Heart left ventricle (tissue), 16 donors: ENCODE measurements around the gene EEF1AKMT3. TPM values are rescaled to one million over a fixed set of nuclear protein-coding genes. Genes with fewer than 3 reads are reported as not detected.
A peak's percentile ranks its signal among the peaks of the same experiment; 100 is the strongest.

ENCODE experiments used
- ATAC-seq, 4 donors: fragments of 200-7000 bp; cut with Tn5 transposase; one replicate each; pipeline ENCODE4 v1.9.1; 2020 to 2022; ENCODE audit warnings: moderate library complexity in 4 of 4, mild to moderate bottlenecking in 3 of 4, moderate number of reproducible peaks in 1 of 4
- DNase-seq, 5 donors: peaks; one replicate each; pipeline ENCODE4 v3.0.0-alpha.2; 2020
- H3K27ac ChIP-seq, 12 donors: fragments of 200-600 bp; sonication (generic) in 4 of 12; one replicate each; pipeline versions ENCODE4 v1.5.0 to v1.8.0; 2016 to 2022; ENCODE audit warnings: mild to moderate bottlenecking in 2 of 12
- H3K27me3 ChIP-seq, 9 donors: fragments of 200-600 bp; sonication (generic) in 2 of 9; one replicate each; pipeline versions ENCODE4 v1.5.1 to v1.8.0; 2016 to 2022; ENCODE audit warnings: mild to moderate bottlenecking in 3 of 9
- H3K36me3 ChIP-seq, 9 donors: fragments of 200-600 bp; sonication (generic) in 2 of 9; one replicate each; pipeline versions ENCODE4 v1.5.0 to v1.8.0; 2018 to 2022; ENCODE audit warnings: mild to moderate bottlenecking in 2 of 9
- H3K4me1 ChIP-seq, 12 donors: fragments of 200-600 bp; sonication (generic) in 4 of 12; one replicate each; pipeline versions ENCODE4 v1.5.0 to v1.8.0; 2016 to 2022; ENCODE audit warnings: mild to moderate bottlenecking in 3 of 12
- H3K4me3 ChIP-seq, 12 donors: fragments of 200-600 bp; sonication (generic) in 4 of 12; one replicate each; pipeline versions ENCODE4 v1.5.0 to v1.8.0; 2017 to 2022; ENCODE audit warnings: mild to moderate bottlenecking in 9 of 12, moderate library complexity in 4 of 12
- H3K9me3 ChIP-seq, 12 donors: fragments of 200-600 bp; sonication (generic) in 4 of 12; one replicate each; pipeline versions ENCODE4 v1.5.0 to v1.8.0; 2016 to 2022; ENCODE audit warnings: mild to moderate bottlenecking in 1 of 12
- POLR2A ChIP-seq, 2 donors: fragments of 450-650 bp; IDR thresholded peaks; one replicate each; pipeline ENCODE4 v1.6.1; 2017; ENCODE audit warnings: antibody characterized with exemption in 2 of 2, mild to moderate bottlenecking in 2 of 2, moderate library complexity in 2 of 2
- WGBS, 4 donors: extraction: QIAGEN DNeasy Blood & Tissue Kit in 2 of 4; methylation state at CpG; one replicate each; pipeline versions ENCODE4 v1.1.5 to v1.1.7; 2013 to 2018; 5-methylcytosine and 5-hydroxymethylcytosine counted together
- intact Hi-C, 10 donors: fragments of 100-400 bp; cut with DNase I; formaldehyde crosslinking; loops; one replicate each; pipeline versions ENCODE4 v1.11.1 to v1.14.2; 2022
- polyA plus RNA-seq, 2 donors: library from polyadenylated mRNA; stranded (reverse); fragments of 200-250 nt; gene quantifications; one replicate each; pipeline ENCODE4 v1.2.3, GENCODE V29; 2013
- total RNA-seq, 9 donors: library from RNA; depleted of rRNA in 2 of 9; stranded (reverse); fragments of >200 nt in 2 of 9; fragmentation: NEBNext Ultra II Directional in 3 of 9; extraction: Animal tissue kit (Norgen Biotek cat#: 25700) in 3 of 9; gene quantifications; one replicate each; pipeline versions ENCODE4 v1.1.0 to v1.2.4, GENCODE V29; 2016 to 2023
- TF ChIP-seq, protein P1 (sequence below), 12 donors: fragments of 200-600 bp; sonication (generic) in 4 of 12; IDR thresholded peaks; one replicate each; pipeline versions ENCODE4 v1.5.0 to v1.8.0; 2018 to 2022; ENCODE audit warnings: antibody characterized with exemption in 12 of 12, mild to moderate bottlenecking in 5 of 12
- donor health status: ischemic (EF 13 %, LVEDD 7.1; RV severe dilation, severe dysfunction).
- donor health status: healthy with polysubstance abuse.
- donor health status: DM: no; HTN: yes; CAD: no.
- donor health status: DM: no; HTN: no; CAD: no.
- donor health status: ischemic (EF 25% LVEDD 6.9; RV normal size, moderate dysfunction).
- donor health status: ischemic (EF 25% LVEDD 5.7; RV mildly dilated, moderate dysfunction).
- donor health status: healthy.
- donor health status: DM: yes; HTN: yes; CAD: no.
- donor health status: ischemic (EF 35%, LVEDD 5.7; RV mildly dilated, moderate dysfunction).
- donor health status: nonischemic (EF 11% LVEDD 7.7; RV severe dilation, severe dysfunction).
- donor health status: DM: yes; HTN: yes; CAD: no.
- donor health status: PGD.
- donor health status: ischemic (EF 29% LVEDD 5.4; RV normal size, mild dysfunction).
- donor health status: nonischemic (EF 23%, LVEDD 6.1; RV moderate dilation, normal function).

Gene EEF1AKMT3
- total and polyA plus RNA-seq, 11 donors = 0.84 to 4.5 (median 1.8) TPM

DNA sequence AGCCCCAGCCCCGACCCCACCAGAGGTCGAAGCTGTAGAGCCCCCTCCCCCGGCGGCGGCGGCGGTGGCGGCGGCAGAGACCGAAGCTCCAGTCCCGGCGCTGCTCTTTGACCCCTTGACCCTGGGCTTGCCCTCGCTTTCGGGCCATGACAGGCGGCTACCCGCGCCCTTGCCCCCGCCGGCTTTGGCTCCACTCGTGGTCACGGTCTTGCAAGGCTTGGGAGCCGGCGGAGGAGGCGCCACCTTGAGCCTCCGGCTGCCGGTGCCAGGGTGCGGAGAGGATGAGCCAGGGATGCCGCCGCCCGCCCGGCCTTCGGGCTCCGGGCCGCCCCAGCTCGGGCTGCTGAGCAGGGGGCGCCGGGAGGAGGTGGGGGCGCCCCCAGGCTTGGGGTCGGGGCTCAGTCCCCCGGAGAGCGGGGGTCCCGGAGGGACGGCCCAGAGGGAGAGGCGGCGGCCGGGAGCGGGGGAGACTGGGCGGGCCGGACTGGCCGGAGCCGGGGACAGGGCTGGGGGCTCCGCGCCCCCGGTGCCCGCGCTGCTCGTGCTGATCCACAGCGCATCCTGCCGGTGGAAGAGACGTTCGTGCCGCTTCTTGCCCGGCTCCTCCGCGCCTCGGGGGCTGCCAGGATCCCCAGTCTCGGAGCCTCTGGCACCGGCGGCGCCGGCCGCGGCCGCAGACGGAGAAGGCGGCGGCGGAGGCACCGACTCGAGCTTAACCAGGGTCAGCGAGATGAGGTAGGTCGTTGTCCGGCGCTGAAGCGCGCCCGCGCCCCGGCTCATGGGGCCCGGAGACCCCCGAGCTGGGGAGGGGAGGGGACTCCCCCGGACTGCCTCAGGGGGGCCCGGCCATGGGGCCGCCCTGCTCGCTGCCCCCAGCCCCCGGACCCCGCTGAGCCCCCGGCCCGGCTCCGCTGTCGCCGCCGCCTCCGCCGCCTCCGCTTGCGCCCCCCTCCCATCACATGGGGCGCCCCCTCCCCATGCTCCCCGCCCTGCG, 34.6 kb upstream of the EEF1AKMT3 start:
- H3K27me3 ChIP-seq = peaks cover 25 to 78% (median 39%) of the 10 kb centered on the region in 9 donors
- H3K9me3 ChIP-seq = no peaks in the 10 kb centered on the region
- 3 to 16% (median 9%) methylated on average over 31 to 110 of the region's 110 CpGs for WGBS, 4 donors
- TF ChIP-seq, protein P1, sequence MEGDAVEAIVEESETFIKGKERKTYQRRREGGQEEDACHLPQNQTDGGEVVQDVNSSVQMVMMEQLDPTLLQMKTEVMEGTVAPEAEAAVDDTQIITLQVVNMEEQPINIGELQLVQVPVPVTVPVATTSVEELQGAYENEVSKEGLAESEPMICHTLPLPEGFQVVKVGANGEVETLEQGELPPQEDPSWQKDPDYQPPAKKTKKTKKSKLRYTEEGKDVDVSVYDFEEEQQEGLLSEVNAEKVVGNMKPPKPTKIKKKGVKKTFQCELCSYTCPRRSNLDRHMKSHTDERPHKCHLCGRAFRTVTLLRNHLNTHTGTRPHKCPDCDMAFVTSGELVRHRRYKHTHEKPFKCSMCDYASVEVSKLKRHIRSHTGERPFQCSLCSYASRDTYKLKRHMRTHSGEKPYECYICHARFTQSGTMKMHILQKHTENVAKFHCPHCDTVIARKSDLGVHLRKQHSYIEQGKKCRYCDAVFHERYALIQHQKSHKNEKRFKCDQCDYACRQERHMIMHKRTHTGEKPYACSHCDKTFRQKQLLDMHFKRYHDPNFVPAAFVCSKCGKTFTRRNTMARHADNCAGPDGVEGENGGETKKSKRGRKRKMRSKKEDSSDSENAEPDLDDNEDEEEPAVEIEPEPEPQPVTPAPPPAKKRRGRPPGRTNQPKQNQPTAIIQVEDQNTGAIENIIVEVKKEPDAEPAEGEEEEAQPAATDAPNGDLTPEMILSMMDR (IDR thresholded peaks at IDR 0.05) = peak in 5 of 12 donors; percentile 21 to 49 (median 29)
- TF ChIP-seq POLR2A (IDR thresholded peaks at IDR 0.05) = no peak
- H3K27ac ChIP-seq = peak overlapping the region in 10 of 12 donors; percentile 2 to 77 (median 56)
- DNase-seq (peak in 1 of 5 donors; percentile 21), ATAC-seq (peak in 2 of 4 donors; percentile 1 to 4)
- H3K4me1 ChIP-seq = peaks cover 5 to 65% (median 31%) of the 10 kb centered on the region in 12 donors
- intact Hi-C loops = loop anchor here in 3 of 10 donors (10.0 kb wide), 2 partner anchors 103 to 153 kb away; partner anchors contain the start of gene B4GALNT1 (in 1 of the 3)
- peak overlapping the region; percentile 34 to 58 (median 51) for H3K4me3 ChIP-seq
- peaks cover 0 to 21% (median 0%) of the 10 kb centered on the region in 9 donors for H3K36me3 ChIP-seq

DNA sequence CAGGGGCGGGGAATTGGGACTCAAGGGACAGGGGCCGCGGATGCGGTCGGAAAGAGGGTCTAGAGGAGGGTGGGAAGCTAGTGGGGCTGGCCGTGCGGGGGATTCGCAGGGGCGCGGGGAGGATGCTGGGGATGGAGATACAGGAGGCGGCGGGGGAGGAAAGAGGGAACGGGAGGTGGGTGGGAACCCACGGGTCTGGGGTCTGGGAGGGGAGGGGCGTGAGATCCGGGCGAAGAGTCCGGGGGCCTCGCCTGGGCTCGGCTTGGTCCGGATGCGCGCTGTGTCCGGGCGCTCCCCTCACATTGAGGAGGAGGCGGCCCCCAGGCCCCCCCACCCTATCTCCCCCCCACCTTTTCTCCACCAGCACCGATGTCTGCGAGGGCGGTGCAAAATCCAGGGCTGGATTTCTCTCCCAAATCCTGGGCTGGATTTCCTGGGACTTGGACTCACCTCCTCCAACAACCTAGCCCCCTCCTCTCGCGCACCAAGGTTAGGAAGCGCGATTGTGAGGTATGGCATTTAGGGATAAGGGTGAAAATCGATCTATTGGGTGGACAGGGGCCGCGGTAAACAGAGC, 33.7 kb upstream of the EEF1AKMT3 start, which contains the start of gene AGAP2:
TSS of gene AGAP2 (minus strand) at position 82 of the 577 bp plus-strand sequence. CDS start 496 bp downstream, outside the sequence.
- Histone ChIP-seq H3K9me3 (no peaks in the 10 kb centered on the region), H3K36me3 (peaks cover 0 to 11% (median 0%) of the 10 kb centered on the region in 9 donors), H3K4me3 (peak within 1 kb of the TSS; percentile 34 to 58 (median 51)), H3K27me3 (peaks cover 25 to 77% (median 39%) of the 10 kb centered on the region in 9 donors), H3K4me1 (peaks cover 5 to 67% (median 31%) of the 10 kb centered on the region in 12 donors), H3K27ac (peak within 1 kb of the TSS in 11 of 12 donors; percentile 2 to 77 (median 53))
- ATAC-seq = no peak
- WGBS, 4 donors = 1 to 12% (median 10%) methylated on average over 32 to 36 of the region's 36 CpGs
- DNase-seq = peak in 1 of 5 donors; percentile 20
- intact Hi-C loops = loop anchor here in 3 of 10 donors (10.0 kb wide), 2 partner anchors 104 to 154 kb away; partner anchors contain the start of gene B4GALNT1 (in 1 of the 3)
- TF ChIP-seq, protein P1 (IDR thresholded peaks at IDR 0.05) = no peak
- no peak for TF ChIP-seq POLR2A (IDR thresholded peaks at IDR 0.05)

DNA sequence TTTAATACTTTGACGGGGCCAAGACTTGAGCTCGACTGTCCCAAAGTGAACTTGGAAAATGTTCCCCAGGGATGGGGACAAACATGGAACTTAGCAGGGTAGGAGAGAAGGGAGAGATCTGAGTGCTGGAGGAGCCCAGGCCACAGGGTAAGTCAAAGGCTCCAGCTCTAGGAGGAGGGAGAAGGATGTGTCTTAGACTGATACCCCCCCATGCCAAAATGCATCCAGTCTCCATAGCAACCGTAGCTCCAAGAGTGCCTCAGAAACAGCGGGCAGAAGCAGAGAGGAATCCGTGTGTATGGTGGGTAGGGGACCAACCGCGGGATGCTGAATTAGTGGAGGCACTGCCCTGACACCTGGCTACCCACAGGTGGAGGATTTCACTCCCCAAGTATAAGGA, 33.0 kb upstream of the EEF1AKMT3 start:
- ATAC-seq = no peak
- Histone ChIP-seq H3K36me3 (peaks cover 0 to 5% (median 0%) of the 10 kb centered on the region in 9 donors), H3K9me3 (no peaks in the 10 kb centered on the region), H3K4me3 (peak overlapping the region in 7 of 12 donors; percentile 24 to 58 (median 52)), H3K27ac (peak overlapping the region in 8 of 12 donors; percentile 15 to 77 (median 48)), H3K4me1 (peaks cover 5 to 74% (median 33%) of the 10 kb centered on the region in 12 donors), H3K27me3 (peaks cover 25 to 70% (median 36%) of the 10 kb centered on the region in 9 donors)
- WGBS, 4 donors = 19 to 32% (median 23%) methylated on average over 7 of the region's 7 CpGs
- TF ChIP-seq, protein P1 (IDR thresholded peaks at IDR 0.05) = no peak
- no peak for TF ChIP-seq POLR2A (IDR thresholded peaks at IDR 0.05)
- intact Hi-C loops = loop anchor here in 3 of 10 donors (10.0 kb wide), 2 partner anchors 105 to 155 kb away; partner anchors contain the start of gene B4GALNT1 (in 1 of the 3)
- DNase-seq = peak in 1 of 5 donors; percentile 9
